H4 (cell line): Measurements from ENCODE around the gene ASPSCR1. TPM values are rescaled to one million over a fixed set of nuclear protein-coding genes. Genes with fewer than 3 reads are reported as not detected.

Source experiments
- DNase-seq: peaks from one replicate; pipeline ENCODE4 v3.0.0-alpha.2; 2015; ENCODE audit warnings: low spot score
- total RNA-seq: library from RNA; depleted of rRNA; stranded (reverse); fragments of >200 nt; shearing (Covaris generic); gene quantifications from 2 replicates; pipeline ENCODE4 v1.2.3, GENCODE V29; 2014

ASPSCR1 gene
- total RNA-seq, 1 experiment from 2014 or later: 24.9 TPM

DNA sequence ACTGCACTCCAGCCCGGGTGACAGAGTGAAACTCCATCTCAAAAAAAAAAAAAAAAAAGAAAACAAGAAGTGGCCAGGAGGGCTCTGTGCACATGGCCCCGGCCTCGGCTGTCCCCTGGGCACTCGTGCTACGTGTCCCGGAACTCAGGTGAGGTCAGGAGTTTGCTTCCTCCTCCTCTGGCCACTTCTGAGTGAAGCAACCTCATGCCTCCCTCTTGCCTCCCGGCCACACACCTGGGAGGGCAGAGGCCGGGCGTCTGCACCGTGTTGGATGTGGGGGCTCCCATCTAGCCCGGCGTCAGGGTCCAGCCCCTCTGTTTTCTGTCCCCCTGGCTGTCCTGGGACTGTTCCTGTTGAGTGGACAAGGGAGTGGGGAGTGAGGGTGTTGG is 22.2 kb downstream of the ASPSCR1 start:
- no peak for DNase-seq

DNA sequence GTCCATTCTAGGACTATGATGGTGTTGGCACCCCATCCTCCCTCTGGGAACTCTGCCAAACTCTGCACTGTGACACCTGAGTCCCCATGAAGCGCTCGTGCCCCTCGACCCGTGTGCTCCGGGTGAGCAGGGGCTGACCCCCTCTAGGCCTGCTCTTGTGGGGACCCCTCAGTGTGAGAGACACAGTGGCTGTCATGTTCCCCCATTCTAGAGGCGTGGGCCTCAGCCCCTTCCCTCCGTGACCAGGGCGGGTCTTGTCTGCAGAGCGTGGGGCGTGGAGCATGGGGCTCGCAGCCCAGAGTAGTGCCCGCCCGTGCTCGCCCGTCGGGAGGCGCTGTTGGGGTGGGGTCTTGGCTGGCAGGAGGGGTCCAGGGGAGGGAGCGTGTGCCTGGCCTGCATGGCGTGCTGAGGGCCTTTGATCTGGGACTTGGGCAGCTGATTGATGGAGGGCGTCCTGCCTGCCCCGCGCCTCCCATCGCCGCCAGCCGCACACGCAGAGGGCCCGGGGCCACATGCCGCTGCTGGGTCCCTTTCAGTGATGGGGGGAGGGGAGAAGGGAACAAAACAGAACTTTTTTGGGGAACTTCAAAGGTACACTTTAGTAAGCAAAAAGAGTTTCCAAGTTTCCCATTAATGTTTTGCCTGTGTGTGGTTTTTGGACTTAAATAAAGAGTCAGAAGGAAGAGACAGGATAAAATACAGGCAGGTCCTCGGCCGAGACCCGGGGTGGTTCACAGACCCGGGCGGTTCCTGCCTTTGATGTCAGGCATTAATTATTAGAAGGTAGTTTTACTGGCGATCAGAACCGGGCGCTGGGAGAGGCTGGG is 22.8 kb downstream of the ASPSCR1 start:
- no peak for DNase-seq

DNA sequence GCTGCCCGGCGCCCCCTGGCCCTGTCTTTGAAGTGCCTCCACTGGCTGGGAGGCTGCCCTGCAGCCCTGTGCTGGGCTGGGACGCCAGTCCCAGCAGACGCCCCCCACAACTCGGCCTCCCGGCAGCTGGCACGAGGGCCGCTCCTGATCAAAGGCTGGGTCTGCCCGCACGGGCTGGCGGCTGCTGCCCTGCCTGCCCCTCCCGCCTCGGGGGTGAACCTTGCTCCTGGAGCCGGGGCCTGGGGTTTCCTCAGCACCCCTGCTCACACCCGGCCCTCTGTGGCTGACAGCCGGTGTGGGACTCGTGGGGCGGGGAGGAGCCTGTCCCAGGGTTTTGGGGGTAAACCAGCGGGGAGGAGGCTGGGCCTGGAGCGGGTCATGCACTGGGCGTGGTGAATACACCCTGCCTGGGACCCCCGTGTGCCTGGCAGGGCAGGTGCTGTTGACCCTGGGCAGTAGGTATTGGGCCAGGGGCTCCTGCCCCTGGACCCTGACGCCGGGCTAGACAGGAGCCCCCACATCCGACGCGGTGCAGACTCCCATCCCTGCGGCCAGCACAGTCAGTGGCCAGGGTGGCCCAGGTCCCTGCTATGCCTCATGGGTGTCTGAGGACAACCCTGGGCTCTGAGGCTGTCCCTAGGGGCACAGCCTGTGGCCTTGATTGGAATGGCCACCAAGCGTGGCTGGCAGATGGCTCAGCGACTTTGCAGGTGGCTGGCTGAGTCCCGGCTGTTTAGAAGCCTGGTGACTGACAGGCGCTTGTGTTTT is 23.6 kb downstream of the ASPSCR1 start:
- no peak for DNase-seq

DNA sequence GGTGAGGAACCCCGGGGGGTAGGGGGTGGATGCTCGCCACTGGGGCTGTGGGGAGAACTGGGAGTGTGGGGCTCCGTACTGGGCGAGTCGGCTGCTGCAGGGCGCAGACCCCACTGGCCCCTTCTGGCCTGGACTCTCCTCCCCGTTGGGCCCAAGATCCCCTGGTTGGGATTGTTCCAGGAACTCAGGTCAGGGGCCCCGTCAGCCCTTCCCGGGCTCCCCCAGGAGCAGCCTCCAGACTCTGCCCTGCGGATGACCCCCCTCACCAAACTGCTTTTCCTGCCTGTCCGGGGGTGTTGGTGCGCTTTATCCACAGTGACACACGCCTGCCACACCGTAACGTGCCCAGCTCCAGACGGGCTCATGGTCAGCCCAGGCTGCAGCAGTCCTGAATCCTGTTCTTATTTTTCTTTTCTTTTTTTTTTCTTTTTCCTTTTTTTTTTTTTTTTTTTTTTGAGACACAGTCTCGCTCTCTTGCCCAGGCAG is 24.2 kb downstream of the ASPSCR1 start:
- no peak for DNase-seq

DNA sequence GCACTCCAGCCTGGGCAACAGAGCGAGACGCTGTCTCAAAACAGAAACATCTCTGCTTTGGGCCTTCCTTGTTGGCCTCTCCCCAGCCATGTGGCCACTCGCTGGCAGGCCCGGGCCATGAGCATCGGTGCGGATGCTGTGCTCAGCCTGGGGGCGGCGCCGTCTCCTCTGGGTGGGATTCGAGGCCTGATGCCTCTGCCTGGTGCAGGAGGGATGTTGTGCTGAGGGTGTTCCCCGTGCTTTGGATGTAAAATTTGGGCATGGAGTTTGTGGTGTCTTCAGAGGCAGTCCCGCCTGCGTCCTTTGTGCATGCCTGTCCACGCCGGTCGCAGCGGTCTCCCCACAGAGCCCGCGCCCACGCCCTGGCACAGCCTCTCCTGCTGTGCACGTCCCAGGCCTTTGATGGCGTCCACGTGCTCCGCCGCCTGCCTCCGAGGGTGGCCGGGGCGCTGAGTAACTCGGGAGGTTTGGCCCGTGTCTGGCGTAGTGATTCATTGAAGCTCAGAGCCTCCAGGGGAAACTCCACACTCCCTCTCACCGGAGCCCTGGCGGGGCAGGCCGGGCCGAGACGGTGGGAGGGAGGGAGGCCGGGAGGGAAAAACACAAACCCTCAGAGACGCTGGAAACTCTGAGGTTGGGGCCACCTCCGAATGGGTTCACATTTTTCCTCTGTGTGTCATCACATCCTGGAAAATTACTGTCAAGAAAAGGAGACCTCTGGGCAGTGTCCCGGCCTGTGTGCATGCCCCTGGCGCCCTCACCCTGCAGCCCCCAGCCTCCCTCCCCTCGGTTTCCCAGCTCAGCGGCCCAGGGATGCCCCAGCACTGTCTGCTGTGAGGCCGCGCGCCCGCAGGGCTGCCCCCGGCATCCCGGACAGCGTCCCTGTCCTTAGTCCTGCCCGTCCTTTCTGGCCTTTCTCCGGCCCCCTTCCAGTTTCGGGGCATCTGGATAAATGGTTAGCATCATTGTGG is 26.3 kb downstream of the ASPSCR1 start:
- DNase-seq: peak; percentile 90

DNA sequence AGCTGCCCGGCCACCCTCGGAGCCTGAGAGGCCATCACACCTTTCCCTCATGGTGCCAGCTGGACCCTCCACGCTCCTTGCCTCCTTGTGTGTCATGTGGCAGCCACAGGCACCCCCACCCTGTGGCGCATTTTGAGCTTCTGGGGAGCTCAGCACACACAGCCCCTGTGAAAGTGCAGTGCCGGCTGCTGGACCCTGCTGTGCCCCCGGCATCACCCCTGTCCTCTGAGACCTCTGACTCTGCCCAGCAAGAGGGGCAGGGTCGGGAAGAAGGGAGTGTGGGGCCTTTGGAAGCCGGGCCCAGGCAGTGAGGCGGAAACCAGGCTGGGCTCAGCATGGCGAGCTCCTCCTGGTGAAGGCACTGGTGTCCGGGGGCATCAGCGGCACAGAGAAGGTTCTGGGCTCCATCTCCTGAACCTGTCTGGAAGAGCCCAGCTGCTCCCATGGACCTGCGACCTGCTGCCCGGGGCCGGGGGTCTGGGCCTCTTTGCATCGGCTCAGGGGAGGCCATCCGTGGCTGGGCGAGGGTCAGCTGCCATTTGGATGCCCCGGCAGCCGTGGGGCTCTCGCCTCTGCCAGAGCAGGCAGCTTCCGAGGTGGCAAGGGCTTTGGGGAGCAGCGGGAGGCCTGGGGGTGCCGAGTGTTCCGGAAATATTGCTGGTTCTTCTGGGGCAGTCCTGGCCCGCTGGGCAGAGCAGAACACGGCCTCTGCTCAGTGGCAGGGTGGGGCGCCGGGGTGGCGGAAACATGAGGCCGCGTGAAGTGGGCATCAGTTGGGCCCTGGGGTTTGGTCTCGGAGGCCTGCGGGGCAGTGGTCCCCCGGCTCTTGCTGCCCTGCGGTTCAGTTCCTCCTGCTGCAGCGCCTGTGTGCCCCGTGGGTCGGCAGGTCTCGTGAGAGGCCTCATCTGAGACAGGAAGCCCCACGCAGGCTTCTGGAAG is 27.4 kb downstream of the ASPSCR1 start:
- DNase-seq: no peak

DNA sequence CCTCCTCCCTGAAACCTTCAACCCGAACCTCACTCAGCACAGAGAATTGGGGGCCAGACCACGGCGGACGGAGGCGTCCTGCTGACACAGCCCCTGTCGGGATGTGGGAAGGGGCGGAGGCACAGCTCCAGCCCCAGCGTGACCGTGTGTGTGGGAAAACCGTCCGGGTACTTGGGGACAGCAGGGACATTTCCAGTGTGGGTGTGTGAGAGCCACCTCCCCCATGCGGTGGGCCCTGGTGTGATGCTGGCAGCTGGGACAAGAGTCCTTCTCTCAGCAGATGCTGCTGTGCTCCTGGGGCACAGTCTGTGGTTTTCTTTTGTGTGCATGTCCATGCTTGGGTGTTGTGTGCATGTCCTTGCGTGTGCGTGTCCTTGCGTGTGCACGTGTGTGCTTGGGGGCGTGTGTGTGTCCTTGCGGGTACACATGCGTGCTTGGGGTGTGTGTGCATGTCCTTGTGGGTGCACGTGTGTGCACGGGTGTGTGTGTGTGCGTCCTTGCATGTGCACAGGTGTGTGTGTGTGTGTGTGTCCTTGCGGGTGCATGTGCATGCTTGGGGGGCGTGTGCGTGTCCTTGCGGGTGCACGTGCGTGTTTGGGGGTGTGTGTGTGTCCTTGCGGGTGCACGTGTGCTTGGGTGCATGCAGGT is 28.4 kb downstream of the ASPSCR1 start:
- no peak for DNase-seq

DNA sequence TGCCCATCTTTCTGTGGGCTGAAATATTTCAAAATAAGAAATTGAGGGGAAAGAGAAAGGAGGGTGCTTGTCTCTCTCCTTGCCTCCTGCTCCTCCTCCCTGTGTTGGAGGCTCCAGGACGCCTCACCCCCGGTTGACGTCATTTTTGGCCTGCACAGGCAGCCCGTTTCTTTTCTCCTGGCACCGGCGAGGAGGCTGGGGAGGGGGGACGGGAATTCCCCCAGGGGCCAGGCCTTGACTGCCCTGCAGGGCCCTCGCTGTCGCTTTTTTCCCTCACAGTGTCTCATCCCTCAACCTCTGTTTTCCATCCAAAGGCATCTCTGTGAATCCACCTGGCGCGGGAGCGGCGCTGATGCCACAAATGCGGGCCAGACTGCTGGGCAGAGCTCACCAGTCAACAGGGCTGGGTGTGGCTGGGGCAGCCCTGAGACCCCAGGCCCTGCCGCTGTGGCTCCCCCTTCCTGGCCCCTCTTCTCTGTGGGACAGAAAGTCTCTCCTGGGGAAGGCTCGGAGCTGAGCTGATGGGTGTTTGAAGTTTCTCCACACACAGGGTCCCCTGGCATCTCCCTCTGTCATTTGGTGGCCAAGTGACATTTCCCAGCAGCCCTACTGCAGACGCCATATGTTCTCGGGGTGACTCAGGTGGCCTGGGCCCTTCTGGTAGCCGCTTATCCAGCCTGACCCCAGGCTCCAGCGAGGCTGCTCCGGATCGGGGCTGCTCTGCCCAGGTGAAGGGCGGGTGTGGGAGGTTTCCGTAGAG is 29.2 kb downstream of the ASPSCR1 start:
- no peak for DNase-seq

DNA sequence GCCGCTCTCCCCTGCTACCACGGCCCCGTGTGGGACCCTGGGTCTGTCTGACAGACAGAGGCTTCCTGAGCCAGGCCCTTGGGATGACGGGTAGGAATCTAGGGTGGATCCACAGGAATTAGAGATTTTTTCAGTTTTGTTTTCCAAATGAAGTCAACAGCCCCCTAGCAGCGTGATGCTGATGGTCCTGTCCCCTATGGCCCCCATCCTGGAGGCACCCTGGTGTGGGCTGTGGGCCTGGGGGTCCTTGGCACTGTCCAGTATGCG is 29.7 kb downstream of the ASPSCR1 start:
- no peak for DNase-seq

DNA sequence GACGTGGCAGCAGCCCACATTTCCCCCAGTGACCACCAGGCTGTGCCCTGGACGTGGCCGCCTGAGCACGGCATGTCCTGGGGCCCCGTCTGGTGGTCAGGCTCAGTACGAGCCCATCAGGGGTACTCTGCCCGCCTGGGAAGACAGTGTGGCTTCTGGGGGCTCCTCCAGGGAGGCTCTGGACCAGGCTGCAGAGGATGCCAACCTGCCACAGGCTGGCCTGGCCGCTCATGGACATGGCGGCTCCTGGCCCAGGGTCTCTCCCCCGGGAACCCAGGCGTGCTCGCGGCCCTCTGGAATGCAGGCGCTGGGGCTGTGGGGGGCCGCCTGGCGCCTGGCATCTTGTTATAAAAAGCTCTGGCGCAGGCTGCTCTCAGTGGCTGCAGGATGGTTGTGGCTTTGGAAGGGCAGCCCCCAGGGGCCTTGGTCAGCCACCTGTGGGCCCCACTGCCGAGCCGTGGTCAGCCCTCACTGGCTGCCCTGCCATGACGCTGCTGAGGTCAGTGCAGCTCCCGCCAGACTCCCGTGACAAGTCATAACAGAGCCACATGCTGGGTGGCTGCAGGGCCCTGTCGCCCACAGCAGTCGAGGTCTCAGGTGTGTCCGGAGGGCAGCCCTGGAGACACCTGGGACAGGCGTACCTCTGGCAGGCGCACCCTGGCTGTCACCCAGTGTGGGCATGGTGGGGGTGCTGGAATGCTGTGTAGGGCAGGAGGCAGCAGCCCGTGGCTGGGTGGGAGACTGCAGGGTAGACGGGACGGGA is 30.2 kb downstream of the ASPSCR1 start:
- no peak for DNase-seq

DNA sequence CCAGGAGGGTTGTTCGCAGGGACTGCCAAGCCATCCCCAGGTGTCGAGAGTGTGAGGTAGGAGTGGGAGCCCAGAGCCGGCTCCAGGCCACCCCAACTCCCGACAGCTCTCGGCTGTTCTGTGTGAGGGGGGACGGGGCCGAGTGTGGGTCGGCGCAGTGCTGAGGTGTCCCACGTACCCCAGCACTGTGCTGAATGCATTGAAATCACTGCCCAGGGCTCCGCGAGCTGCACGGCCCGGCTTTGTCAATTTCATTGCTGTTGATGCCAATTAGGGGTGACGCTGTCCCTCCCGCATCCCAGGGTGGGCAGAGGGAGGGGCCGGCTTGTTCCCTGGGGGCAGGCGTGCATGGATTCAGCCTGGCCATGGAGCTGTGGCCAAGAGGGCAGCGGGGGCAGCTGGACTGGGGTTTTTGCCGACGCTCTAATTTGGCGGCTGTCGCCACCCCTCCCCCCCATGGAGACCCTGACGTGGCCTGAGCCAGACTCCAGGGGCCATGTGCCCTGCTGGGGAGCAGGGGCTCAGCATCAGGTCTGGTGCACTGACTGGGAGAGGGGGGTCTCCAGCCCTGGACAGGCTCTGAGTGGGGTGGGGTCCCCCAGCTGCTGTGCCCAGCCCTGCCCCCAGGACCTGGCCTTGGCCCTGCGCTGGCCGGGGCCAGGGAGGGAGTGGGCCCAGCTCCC is 31.0 kb downstream of the ASPSCR1 start:
- no peak for DNase-seq

DNA sequence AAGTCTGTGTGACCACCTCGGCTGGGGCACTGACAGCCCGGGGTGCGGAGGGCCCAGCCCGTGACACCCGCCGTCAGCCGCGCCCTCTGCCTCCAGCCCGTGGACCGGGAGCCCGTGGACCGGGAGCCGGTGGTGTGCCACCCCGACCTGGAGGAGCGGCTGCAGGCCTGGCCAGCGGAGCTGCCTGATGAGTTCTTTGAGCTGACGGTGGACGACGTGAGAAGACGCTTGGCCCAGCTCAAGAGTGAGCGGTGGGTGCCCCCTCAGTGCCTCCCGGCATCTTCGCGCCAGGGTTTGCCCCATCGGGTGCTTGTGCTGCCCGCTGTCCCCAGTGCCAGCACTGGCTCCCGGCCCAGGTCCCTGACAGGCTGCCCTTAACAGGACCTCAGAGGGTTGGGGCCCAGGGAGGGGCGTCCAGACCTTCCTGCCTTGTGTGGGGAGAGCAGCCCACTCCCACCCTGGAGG is 31.5 kb downstream of the ASPSCR1 start:
- DNase-seq: no peak

DNA sequence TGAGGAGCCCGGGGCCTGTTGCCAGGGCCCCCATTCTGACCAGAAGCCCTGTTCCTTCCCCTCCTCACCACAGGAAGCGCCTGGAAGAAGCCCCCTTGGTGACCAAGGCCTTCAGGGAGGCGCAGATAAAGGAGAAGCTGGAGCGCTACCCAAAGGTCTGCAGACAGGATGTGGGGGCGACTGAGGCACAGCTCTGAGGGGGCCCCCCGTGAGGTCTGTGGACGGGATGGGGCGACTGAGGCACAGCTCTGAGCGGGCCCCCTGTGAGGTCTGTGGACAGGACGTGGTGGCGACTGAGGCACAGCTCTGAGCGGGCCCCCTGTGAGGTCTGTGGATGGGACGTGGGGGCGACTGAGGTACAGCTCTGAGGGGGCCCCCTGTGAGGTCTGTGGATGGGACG is 32.0 kb downstream of the ASPSCR1 start:
- no peak for DNase-seq

DNA sequence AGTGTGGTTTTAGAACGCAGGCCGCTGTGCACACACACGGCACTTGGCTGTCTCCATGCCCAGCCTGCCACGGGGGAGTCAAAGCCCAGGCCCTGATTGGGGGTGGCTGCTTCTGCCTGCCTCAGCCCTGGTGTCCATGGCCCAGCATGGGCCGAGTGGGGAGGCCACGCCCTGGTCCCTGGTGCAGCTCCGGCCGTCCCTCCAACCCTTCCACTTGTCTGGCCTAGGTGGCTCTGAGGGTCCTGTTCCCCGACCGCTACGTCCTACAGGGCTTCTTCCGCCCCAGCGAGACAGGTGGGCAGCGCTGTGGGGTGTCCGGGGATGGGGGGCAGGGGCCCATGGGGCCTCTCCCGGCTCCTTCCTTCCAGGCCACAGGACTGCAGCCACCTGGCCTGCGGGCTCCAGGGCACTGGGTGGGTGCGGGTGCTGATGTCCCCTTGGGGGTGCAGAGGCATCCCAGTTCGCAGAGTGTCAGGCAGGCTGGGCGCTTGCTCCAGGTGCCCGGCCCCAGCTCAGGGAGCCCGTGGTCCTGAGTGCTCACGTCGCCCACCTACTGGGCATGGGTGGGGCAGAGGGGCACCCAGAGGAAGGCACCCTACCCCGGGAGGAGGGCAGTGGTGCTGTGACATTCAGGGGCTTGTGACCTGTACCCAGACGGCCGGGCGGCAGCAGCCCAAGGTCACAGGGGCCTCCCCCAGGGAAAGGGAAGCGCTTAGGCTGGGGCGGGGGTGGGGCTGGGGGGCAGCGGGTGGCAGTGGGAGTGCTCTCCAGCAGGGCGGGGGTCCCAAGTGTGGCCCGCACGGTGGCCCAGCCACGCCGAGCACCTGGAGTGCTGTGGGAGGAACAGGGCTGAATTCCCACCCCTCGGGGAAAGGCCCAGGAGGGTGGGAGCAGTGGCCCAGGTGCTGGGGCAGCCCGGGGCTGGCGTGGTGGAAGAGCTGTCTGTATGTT is 33.4 kb downstream of the ASPSCR1 start:
- no peak for DNase-seq

DNA sequence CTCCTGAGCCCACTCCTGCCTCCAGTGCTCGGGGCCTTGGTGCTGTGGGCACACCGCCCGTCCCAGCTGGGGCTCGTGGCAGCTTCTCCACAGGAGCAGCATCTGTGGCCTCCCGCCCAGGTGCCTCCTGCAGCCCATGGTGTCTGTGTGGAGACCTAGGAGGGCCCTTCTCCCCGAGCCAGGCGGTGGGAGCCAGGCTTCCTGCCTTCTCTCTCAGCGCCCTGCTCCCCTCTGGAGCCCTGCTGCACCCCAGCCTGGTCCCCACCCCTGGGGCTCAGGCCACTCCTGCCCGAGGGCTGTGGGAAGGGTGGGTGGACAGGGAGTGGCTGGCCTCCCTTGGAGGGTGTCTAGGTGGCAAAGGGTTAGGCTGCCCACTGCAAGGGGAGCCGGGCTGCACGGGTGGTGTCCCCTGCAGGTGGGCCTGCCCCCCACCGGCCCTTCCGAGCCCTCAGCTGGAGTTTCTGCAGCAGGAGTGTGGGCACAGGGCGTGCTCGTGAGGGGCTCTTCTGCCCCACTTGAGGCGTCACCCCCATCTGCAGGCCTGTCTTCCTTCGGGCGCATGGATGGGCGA is 34.3 kb downstream of the ASPSCR1 start:
- DNase-seq: no peak

DNA sequence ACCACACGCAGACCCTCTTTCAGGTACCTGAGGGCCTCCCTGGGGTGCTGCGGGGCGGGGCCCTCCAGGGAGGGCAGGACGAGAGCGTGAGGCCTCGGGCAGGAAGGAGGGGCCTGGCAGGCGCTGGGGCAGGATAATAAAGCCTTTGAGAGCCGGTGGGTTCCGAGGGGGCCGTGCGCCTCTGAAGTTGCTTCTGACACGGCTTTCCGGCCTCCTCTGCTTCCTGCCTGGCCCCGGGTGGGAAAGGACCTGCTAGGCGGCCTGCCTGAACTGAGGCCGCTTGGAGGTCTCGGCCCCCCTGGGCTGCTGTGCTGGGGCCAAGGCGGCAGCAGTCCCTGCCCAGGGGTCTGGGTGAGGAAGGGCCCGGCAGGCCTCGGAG is 34.8 kb downstream of the ASPSCR1 start:
- no peak for DNase-seq
